K562 (cell line): ENCODE results near the gene MAN1B1. TPM values are rescaled to one million over a fixed set of nuclear protein-coding genes. Genes with fewer than 3 reads are reported as not detected.

Experiments
- ATAC-seq: fragments of 200-7000 bp; cut with Tn5 transposase; 3 replicates; pipeline ENCODE4 v1.9.1; 2020; ENCODE audit warnings: moderate library complexity
- BruUV-seq: library from RNA; stranded (reverse); fragments of 400-500 nt; replicated peaks from 2 replicates; lab custom pipeline; 2021; lab: Mats Ljungman, UMichigan
- CTCF ChIA-PET: fragments of 300-600 bp; formaldehyde crosslinking; extraction: SDS; loops from one replicate; lab custom pipeline; 2021; ENCODE audit warnings: low intra/inter-chr PET ratio; lab: Yijun Ruan, JAX
- POLR2A ChIA-PET: fragments of 300-600, 350-650 bp; sonication (Branson Sonifier 250); formaldehyde crosslinking; extraction: SDS; loops from one replicate; lab custom pipeline; 2021; ENCODE audit warnings: antibody characterized with exemption, inconsistent platforms; lab: Yijun Ruan, JAX
- DNase-seq, 4 experiments: peaks; one replicate each; pipeline versions ENCODE4 v3.0.0 to v3.0.0-alpha.2; 2011 to 2018; ENCODE audit warnings: low spot score in 3 of 4, mixed read lengths in 3 of 4; ENCODE audit errors: extremely low read depth in 1 of 4
- FAIRE-seq: peaks from 2 replicates; lab custom pipeline; 2011; peaks lifted over from hg19 to GRCh38; lab: Jason Lieb, UNC
- H2AFZ ChIP-seq: 2 replicates; pipeline ENCODE4 v1.6.0; 2011; ENCODE audit warnings: low read depth, low read length, control low read depth, inconsistent platforms
- H3K27ac ChIP-seq: fragments of 200-600 bp; 3 replicates; pipeline ENCODE4 v1.8.0; 2011; ENCODE audit warnings: low read depth, mild to moderate bottlenecking, control low read depth, inconsistent platforms, low read length, moderate library complexity, mixed read lengths; ENCODE audit errors: extremely low read depth
- H3K27me3 ChIP-seq, 2 experiments: fragments of 300-600 bp in 1 of 2; 2 replicates in 1 of 2; 3 replicates in 1 of 2; pipeline versions ENCODE4 v1.6.0 to v1.8.0; 2011; ENCODE audit warnings: inconsistent platforms in 2 of 2, low read length in 2 of 2, mild to moderate bottlenecking in 1 of 2, mixed read lengths in 1 of 2, moderate library complexity in 1 of 2; ENCODE audit not compliant: control insufficient read depth in 2 of 2, insufficient read depth in 2 of 2
- H3K36me3 ChIP-seq: fragments of 300-600 bp; 3 replicates; pipeline ENCODE4 v1.8.0; 2011; ENCODE audit warnings: mild to moderate bottlenecking, low read length, inconsistent platforms; ENCODE audit not compliant: control insufficient read depth, insufficient read depth
- H3K4me1 ChIP-seq, 2 experiments: fragments of 200-600 bp in 1 of 2; replicated peaks in 1 of 2; 2 replicates in 1 of 2; 3 replicates in 1 of 2; pipeline versions ENCODE4 v1.5.1 to v1.8.0; 2011; ENCODE audit warnings: inconsistent platforms in 2 of 2, low read length in 2 of 2, mild to moderate bottlenecking in 1 of 2, mixed read lengths in 1 of 2, moderate library complexity in 1 of 2; ENCODE audit not compliant: control insufficient read depth in 2 of 2, insufficient read depth in 2 of 2
- H3K4me2 ChIP-seq: 2 replicates; pipeline ENCODE4 v1.6.1; 2011; ENCODE audit warnings: low read length, control low read depth, inconsistent platforms, mixed read lengths; ENCODE audit not compliant: insufficient read depth
- H3K4me3 ChIP-seq: fragments of 200-600 bp; sonication (generic), shearing (Covaris generic); 2 replicates; pipeline ENCODE4 v1.5.1; 2016; ENCODE audit warnings: control low read depth, inconsistent platforms
- H3K79me2 ChIP-seq: fragments of 200-600 bp; 3 replicates; pipeline ENCODE4 v1.8.0; 2011; ENCODE audit warnings: low read length, inconsistent platforms; ENCODE audit not compliant: control insufficient read depth, insufficient read depth
- H3K9ac ChIP-seq, 2 experiments: 2 replicates each; pipeline versions ENCODE4 v1.6.0 to v1.6.1; 2011; ENCODE audit warnings: low read depth in 2 of 2, low read length in 2 of 2, control low read depth in 1 of 2, inconsistent platforms in 1 of 2, mild to moderate bottlenecking in 1 of 2, mixed read lengths in 1 of 2; ENCODE audit not compliant: insufficient read depth in 1 of 2
- H3K9me1 ChIP-seq: one replicate; pipeline ENCODE4 v1.6.0; 2011; ENCODE audit warnings: inconsistent platforms, mild to moderate bottlenecking, low read length, moderate library complexity; ENCODE audit not compliant: control insufficient read depth, insufficient read depth
- H3K9me3 ChIP-seq: replicated peaks from 2 replicates; pipeline ENCODE4 v1.5.1; 2011; ENCODE audit warnings: low read depth, low read length, inconsistent platforms; ENCODE audit not compliant: control insufficient read depth, insufficient read depth
- H4K20me1 ChIP-seq: replicated peaks from 2 replicates; pipeline ENCODE4 v1.6.1; 2011; ENCODE audit warnings: low read length, inconsistent platforms, mixed read lengths; ENCODE audit not compliant: control insufficient read depth, insufficient read depth
- CC2D1A ChIP-seq: fragments of 450-650 bp; IDR thresholded peaks from 2 replicates; pipeline ENCODE4 v1.6.1; 2017; ENCODE audit warnings: mild to moderate bottlenecking
- EHMT2 ChIP-seq: fragments of 450-650 bp; IDR thresholded peaks from 2 replicates; pipeline ENCODE4 v1.6.1; 2018; ENCODE audit warnings: antibody characterized with exemption
- ELF1 ChIP-seq: fragments of 200-800 bp; sonication (Bioruptor generic); IDR thresholded peaks from 2 replicates; pipeline ENCODE4 v1.6.1; 2016; ENCODE audit warnings: missing genetic modification characterization, missing compliant biosample characterization
- ETV5 ChIP-seq: sonication (generic); formaldehyde crosslinking; IDR thresholded peaks from 2 replicates; pipeline ENCODE4 v1.4.0; 2020; ENCODE audit warnings: low read depth, mild to moderate bottlenecking, missing genetic modification reagents
- MGA ChIP-seq: fragments of 450-650 bp; IDR thresholded peaks from 2 replicates; pipeline ENCODE4 v1.6.1; 2016; ENCODE audit warnings: mild to moderate bottlenecking, moderate library complexity
- NONO ChIP-seq, 2 experiments: fragments of 200-400 bp in 1 of 2; fragments of 450-650 bp in 1 of 2; formaldehyde crosslinking in 1 of 2; IDR thresholded peaks; 2 replicates each; pipeline ENCODE4 v1.6.1; 2017; ENCODE audit warnings: low read depth in 2 of 2, mild to moderate bottlenecking in 2 of 2, moderate library complexity in 2 of 2, low read length in 1 of 2
- SMARCE1 ChIP-seq: fragments of 450-650 bp; IDR thresholded peaks from 2 replicates; pipeline ENCODE4 v1.7.1; 2016; ENCODE audit warnings: mild to moderate bottlenecking
- SP1 ChIP-seq: sonication (generic); formaldehyde crosslinking; IDR thresholded peaks from 2 replicates; pipeline ENCODE4 v1.8.1; 2022; ENCODE audit warnings: mild to moderate bottlenecking, missing genetic modification reagents
- ZNF23 ChIP-seq: fragments of 250-450 bp; sonication (Bioruptor Pico); IDR thresholded peaks from 2 replicates; pipeline ENCODE4 v1.4.0; 2020; ENCODE audit warnings: mild to moderate bottlenecking
- ZNF57 ChIP-seq: fragments of 450-650 bp; formaldehyde crosslinking; IDR thresholded peaks from 2 replicates; pipeline ENCODE4 v1.4.0; 2020; ENCODE audit warnings: mild to moderate bottlenecking, moderate library complexity
- WGBS: fragments of 100-300 bp; shearing (Covaris generic); methylation state at CpG from one replicate; pipeline ENCODE4 v1.1.6; 2016; ENCODE audit warnings: low coverage, mixed read lengths; ENCODE audit not compliant: insufficient coverage; ENCODE audit errors: missing lambda C conversion rate; 5-methylcytosine and 5-hydroxymethylcytosine counted together
- in situ Hi-C: fragments of 300-500 bp; cut with MboI; formaldehyde crosslinking; loops from 4 replicates; pipeline ENCODE4 v1.15.0; 2018; ENCODE audit warnings: inconsistent platforms, mixed read lengths
- intact Hi-C: fragments of 100-400 bp; cut with micrococcal nuclease; formaldehyde crosslinking; loops from 2 replicates; pipeline ENCODE4 v1.14.2; 2022
- polyA plus RNA-seq, 8 experiments: library from polyadenylated mRNA; depleted of rRNA in 4 of 8; stranded (reverse) in 5 of 8; unstranded in 3 of 8; fragments of >200 nt; fragmentation: Nextera tagmentation in 2 of 8; fragmentation: Illumina TruSeq in 1 of 8; extraction: Ambion mirVana in 2 of 8; extraction: Trizol in 1 of 8; gene quantifications; 2 replicates each; pipeline versions ENCODE4 v1.2.1 to v1.2.3, GENCODE V29; 2011 to 2014; ENCODE audit warnings: inconsistent platforms in 1 of 8, missing spikeins in 1 of 8
- total RNA-seq, 7 experiments: library from RNA; depleted of rRNA in 6 of 7; stranded (reverse); fragments of >200 nt in 6 of 7; fragmentation: Illumina TruSeq in 2 of 7; extraction: Trizol in 2 of 7; gene quantifications; 2 replicates each; pipeline versions ENCODE4 v1.2.1 to v1.2.3, GENCODE V29; 2011 to 2021; ENCODE audit warnings: low replicate concordance in 1 of 7
- TF ChIP-seq, protein P1 (sequence below): fragments of 250-450 bp; sonication (Bioruptor Pico); IDR thresholded peaks from 2 replicates; pipeline ENCODE4 v1.8.0; 2021; ENCODE audit warnings: moderate library complexity, mild to moderate bottlenecking, inconsistent platforms

Gene MAN1B1
- total and polyA plus RNA-seq, 9 of the 15 experiments (the other 6 are each of a cell fraction or from before 2014, with no cell fraction given), result 0.55 to 36.6 (median 27.3) TPM

DNA sequence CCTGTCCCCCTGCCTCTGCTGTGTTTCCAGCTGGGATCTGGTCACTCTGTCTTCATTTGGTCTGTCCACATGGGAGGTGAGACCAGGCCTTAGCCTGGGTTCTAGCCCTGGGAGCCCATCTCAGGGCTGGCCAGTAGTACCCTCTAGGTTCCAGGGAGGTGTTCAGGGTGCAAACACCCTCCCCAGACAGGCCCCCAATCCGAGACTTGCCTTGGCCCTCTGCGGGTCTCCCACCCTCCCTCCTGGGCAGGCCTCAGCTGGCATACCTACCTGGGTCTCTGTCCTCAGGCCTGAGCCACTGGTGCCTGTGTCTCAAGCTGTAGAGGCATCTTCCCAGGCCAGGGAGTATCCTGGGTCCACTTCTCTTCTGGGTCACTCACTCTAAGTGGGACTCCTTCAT lies 15.5 kb upstream of the MAN1B1 start (continued):
- TF ChIP-seq ZNF57 (CRISPR knock-in tag), result peak; percentile 47; the same call in 1 of the 2 replicates

GRCh38 chr9:137073992-137074399 lies 12.8 kb upstream of the MAN1B1 start:
- WGBS, result 64% methylated on average over 7 of the region's 8 CpGs
- ChIA-PET POLR2A (interaction anchor here (1.3 kb wide), 1 partner anchor 12 kb away, joined by 3 read pairs; the partner anchor contains the start of gene MAN1B1), CTCF (no interaction called here)
- H3K4me2 ChIP-seq, result no peak overlapping the region
- peaks cover 21% of the 10 kb centered on the region for H3K79me2 ChIP-seq
- no peak overlapping the region for H2AFZ ChIP-seq
- H3K27ac ChIP-seq, result peak overlapping the region; percentile 61; the same call in 2 of the 3 replicates
- peaks cover 6% of the 10 kb centered on the region; the same call in 1 of the 3 replicates for H3K36me3 ChIP-seq
- ATAC-seq, result no peak
- H3K4me1 ChIP-seq, result peaks cover 30 to 76% of the 10 kb centered on the region in 2 experiments
- no peak for FAIRE-seq
- no peak for DNase-seq
- H3K9me3 ChIP-seq, result no peaks in the 10 kb centered on the region
- peak overlapping the region in 1 of 2 experiments; percentile 65; a peak in 2 of 4 replicates for H3K9ac ChIP-seq
- no peak overlapping the region for H3K4me3 ChIP-seq
- intact Hi-C loops, result no loop called here
- H4K20me1 ChIP-seq, result 0 out of 2 replicates have a peak, but pooled peaks cover 4% of the 10 kb centered on the region
- H3K9me1 ChIP-seq, result no peaks in the 10 kb centered on the region
- no TSS peak for BruUV-seq
- in situ Hi-C loops, result no loop called here
- no peaks in the 10 kb centered on the region for H3K27me3 ChIP-seq
- TF ChIP-seq MGA (no peak), ELF1 (tag) (no peak), SMARCE1 (no peak), NONO (IDR thresholded peaks at IDR 0.05; ENCODE audit: low read depth in 2 of 2, low read length in 1 of 2) (no peak), ETV5 (CRISPR knock-in tag) (no peak), EHMT2 (no peak), ZNF23 (CRISPR knock-in tag) (no peak), CC2D1A (no peak), SP1 (CRISPR knock-in tag) (no peak)
- TF ChIP-seq, protein P1, sequence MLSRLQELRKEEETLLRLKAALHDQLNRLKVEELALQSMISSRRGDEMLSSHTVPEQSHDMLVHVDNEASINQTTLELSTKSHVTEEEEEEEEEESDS (CRISPR knock-in tag), result no peak
